Measurements from ENCODE around the gene PPIE.

The PPIE gene

DNA sequence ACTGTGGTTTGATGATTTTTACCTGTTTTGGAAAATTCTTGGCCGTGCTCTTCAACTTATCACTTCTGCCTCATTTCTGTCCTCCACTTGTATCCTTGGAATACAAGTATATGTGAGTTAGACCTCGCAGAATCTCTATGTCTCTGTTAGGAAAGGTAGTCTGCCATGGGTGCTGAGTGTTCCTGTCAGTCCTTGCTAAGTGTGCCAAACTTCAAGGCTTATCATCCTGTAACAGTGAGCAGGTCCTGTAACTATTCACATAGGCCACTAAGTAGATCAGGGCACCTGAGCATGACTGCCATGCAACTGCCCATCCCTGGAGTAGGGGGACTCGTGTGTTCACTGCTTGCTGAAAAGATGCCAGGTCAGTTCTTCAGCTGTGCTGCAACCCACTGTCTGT, 74.2 kb downstream of the PPIE start:
- H3K4me3 ChIP-seq (ENCODE audit: low read depth, low read length) = no peak overlapping the region
- DNase-seq (ENCODE audit: low read depth) = no peak
- TF ChIP-seq, protein P1, sequence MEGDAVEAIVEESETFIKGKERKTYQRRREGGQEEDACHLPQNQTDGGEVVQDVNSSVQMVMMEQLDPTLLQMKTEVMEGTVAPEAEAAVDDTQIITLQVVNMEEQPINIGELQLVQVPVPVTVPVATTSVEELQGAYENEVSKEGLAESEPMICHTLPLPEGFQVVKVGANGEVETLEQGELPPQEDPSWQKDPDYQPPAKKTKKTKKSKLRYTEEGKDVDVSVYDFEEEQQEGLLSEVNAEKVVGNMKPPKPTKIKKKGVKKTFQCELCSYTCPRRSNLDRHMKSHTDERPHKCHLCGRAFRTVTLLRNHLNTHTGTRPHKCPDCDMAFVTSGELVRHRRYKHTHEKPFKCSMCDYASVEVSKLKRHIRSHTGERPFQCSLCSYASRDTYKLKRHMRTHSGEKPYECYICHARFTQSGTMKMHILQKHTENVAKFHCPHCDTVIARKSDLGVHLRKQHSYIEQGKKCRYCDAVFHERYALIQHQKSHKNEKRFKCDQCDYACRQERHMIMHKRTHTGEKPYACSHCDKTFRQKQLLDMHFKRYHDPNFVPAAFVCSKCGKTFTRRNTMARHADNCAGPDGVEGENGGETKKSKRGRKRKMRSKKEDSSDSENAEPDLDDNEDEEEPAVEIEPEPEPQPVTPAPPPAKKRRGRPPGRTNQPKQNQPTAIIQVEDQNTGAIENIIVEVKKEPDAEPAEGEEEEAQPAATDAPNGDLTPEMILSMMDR (conservative IDR thresholded peaks at IDR 0.05; ENCODE audit: low read depth, low read length) = no peak
